HepG2 (cell line): ENCODE data around the gene TCF23. TPM values are rescaled to one million over a fixed set of nuclear protein-coding genes. Genes with fewer than 3 reads are reported as not detected.

Source experiments
- ATAC-seq: fragments of 200-7000 bp; cut with Tn5 transposase; 3 replicates; pipeline ENCODE4 v1.9.1; 2020; ENCODE audit warnings: mild to moderate bottlenecking, moderate library complexity
- BruUV-seq: library from RNA; stranded (reverse); fragments of 400-500 nt; replicated peaks from 2 replicates; lab custom pipeline; 2021; lab: Mats Ljungman, UMichigan
- CTCF ChIA-PET: fragments of 300-600 bp; formaldehyde crosslinking; extraction: SDS; loops from one replicate; lab custom pipeline; 2021; ENCODE audit warnings: low total read pairs, inconsistent platforms, low intra/inter-chr PET ratio; lab: Yijun Ruan, JAX
- POLR2A ChIA-PET: fragments of 350-600 bp; sonication (Branson Sonifier 250); formaldehyde crosslinking; loops from one replicate; lab custom pipeline; 2020; ENCODE audit warnings: antibody characterized with exemption, inconsistent platforms; lab: Yijun Ruan, JAX
- DNase-seq: peaks from one replicate; pipeline ENCODE4 v3.0.0-alpha.2; 2015; ENCODE audit warnings: low spot score
- FAIRE-seq: peaks from 3 replicates; lab custom pipeline; 2011; peaks lifted over from hg19 to GRCh38; lab: Jason Lieb, UNC
- H2AFZ ChIP-seq: one replicate; pipeline ENCODE4 v1.6.1; 2011; ENCODE audit warnings: low read length, inconsistent platforms
- H3K27ac ChIP-seq: fragments of 300-600 bp; 3 replicates; pipeline ENCODE4 v1.8.0; 2011; ENCODE audit warnings: mixed run types, mild to moderate bottlenecking, mixed read lengths, low read length, inconsistent platforms; ENCODE audit not compliant: insufficient read depth; ENCODE audit errors: extremely low read length
- H3K27me3 ChIP-seq, 2 experiments: fragments of 200-600 bp in 1 of 2; 2 replicates in 1 of 2; 3 replicates in 1 of 2; pipeline versions ENCODE4 v1.6.0 to v1.8.0; 2011; ENCODE audit warnings: low read length in 2 of 2, mild to moderate bottlenecking in 2 of 2, moderate library complexity in 2 of 2, inconsistent platforms in 1 of 2; ENCODE audit not compliant: insufficient read depth in 2 of 2, control insufficient read depth in 1 of 2
- H3K36me3 ChIP-seq, 2 experiments: fragments of 200-600 bp in 1 of 2; replicated peaks in 1 of 2; 2 replicates in 1 of 2; 3 replicates in 1 of 2; pipeline versions ENCODE4 v1.5.1 to v1.8.0; 2011; ENCODE audit warnings: low read length in 2 of 2, inconsistent platforms in 1 of 2; ENCODE audit not compliant: insufficient read depth in 2 of 2, control insufficient read depth in 1 of 2
- H3K4me1 ChIP-seq: 2 replicates; pipeline ENCODE4 v1.5.1; 2012; ENCODE audit warnings: low read length, inconsistent platforms; ENCODE audit not compliant: insufficient read depth
- H3K4me2 ChIP-seq: 2 replicates; pipeline ENCODE4 v1.6.0; 2011; ENCODE audit warnings: low read depth, low read length, inconsistent platforms
- H3K4me3 ChIP-seq, 3 experiments: fragments of 200-600 bp in 1 of 3; sonication (generic), shearing (Covaris generic) in 1 of 3; replicated peaks in 1 of 3; 2 replicates each; pipeline ENCODE4 v1.5.1; 2011 to 2016; ENCODE audit warnings: low read length in 3 of 3, inconsistent platforms in 2 of 3, low read depth in 2 of 3, mild to moderate bottlenecking in 2 of 3, control low read depth in 1 of 3, mixed read lengths in 1 of 3; ENCODE audit not compliant: insufficient read depth in 1 of 3
- H3K79me2 ChIP-seq: one replicate; pipeline ENCODE4 v1.6.1; 2011; ENCODE audit warnings: low read length, inconsistent platforms; ENCODE audit not compliant: insufficient read depth
- H3K9ac ChIP-seq: 2 replicates; pipeline ENCODE4 v1.6.0; 2011; ENCODE audit warnings: mild to moderate bottlenecking, low read depth, low read length, inconsistent platforms; ENCODE audit not compliant: insufficient read depth
- H3K9me3 ChIP-seq: 2 replicates; pipeline ENCODE4 v1.5.1; 2012; ENCODE audit warnings: mild to moderate bottlenecking, low read length
- H4K20me1 ChIP-seq: 2 replicates; pipeline ENCODE4 v1.6.0; 2011; ENCODE audit warnings: inconsistent platforms, mild to moderate bottlenecking, low read length, moderate library complexity; ENCODE audit not compliant: insufficient read depth
- MIER3 ChIP-seq: IDR thresholded peaks from 2 replicates; pipeline ENCODE4 v1.6.1; 2016; ENCODE audit warnings: missing compliant biosample characterization, borderline replicate concordance
- MXI1 ChIP-seq: IDR thresholded peaks from 3 replicates; pipeline ENCODE4 v1.6.1; 2012; ENCODE audit warnings: low read depth, low read length, inconsistent platforms, borderline replicate concordance
- RBM22 ChIP-seq: fragments of 200-400 bp; formaldehyde crosslinking; optimal IDR thresholded peaks from 2 replicates; pipeline ENCODE3; 2017; ENCODE audit warnings: mild to moderate bottlenecking, low read length, moderate library complexity
- ZFP36L1 ChIP-seq: sonication (generic); formaldehyde crosslinking; IDR thresholded peaks from 2 replicates; pipeline ENCODE4 v1.8.0; 2022; ENCODE audit warnings: mild to moderate bottlenecking, missing genetic modification reagents, moderate library complexity
- ZNF136 ChIP-seq: sonication (generic); formaldehyde crosslinking; IDR thresholded peaks from 2 replicates; pipeline ENCODE4 v1.8.1; 2022; ENCODE audit warnings: low read depth, mild to moderate bottlenecking, moderate library complexity, missing genetic modification reagents
- ZNF224 ChIP-seq: sonication (generic); formaldehyde crosslinking; IDR thresholded peaks from 2 replicates; pipeline ENCODE4 v1.5.0; 2020; ENCODE audit warnings: mild to moderate bottlenecking, missing genetic modification reagents
- ZNF264 ChIP-seq: sonication (generic); formaldehyde crosslinking; IDR thresholded peaks from 2 replicates; pipeline ENCODE4 v1.4.0; 2020; ENCODE audit warnings: missing genetic modification reagents
- ZNF563 ChIP-seq: sonication (generic); formaldehyde crosslinking; IDR thresholded peaks from 2 replicates; pipeline ENCODE4 v1.8.0; 2022; ENCODE audit warnings: mild to moderate bottlenecking, moderate library complexity, missing genetic modification reagents
- ZNF724P ChIP-seq: sonication (generic); formaldehyde crosslinking; IDR thresholded peaks from 2 replicates; pipeline ENCODE4 v1.8.0; 2022; ENCODE audit warnings: missing genetic modification reagents, borderline replicate concordance
- ZNF788 ChIP-seq: sonication (generic); formaldehyde crosslinking; IDR thresholded peaks from 2 replicates; pipeline ENCODE4 v1.5.0; 2020; ENCODE audit warnings: mild to moderate bottlenecking, missing genetic modification reagents, borderline replicate concordance
- ZSCAN21 ChIP-seq: sonication (generic); formaldehyde crosslinking; IDR thresholded peaks from 2 replicates; pipeline ENCODE4 v1.8.0; 2022; ENCODE audit warnings: mild to moderate bottlenecking, missing genetic modification reagents, moderate library complexity, borderline replicate concordance
- WGBS: methylation state at CpG from one replicate; pipeline ENCODE4 v1.1.6; 2017; ENCODE audit warnings: low lambda C conversion rate; 5-methylcytosine and 5-hydroxymethylcytosine counted together
- in situ Hi-C: cut with HindIII; loops from 2 replicates; pipeline ENCODE4 v1.10.0; 2017; ENCODE audit warnings: low pct_unique_long_range_greater_than_20kb; ENCODE audit not compliant: extremely low pct_ligation_motif_present
- intact Hi-C: fragments of 100-400 bp; cut with micrococcal nuclease; formaldehyde crosslinking; loops from one replicate; pipeline ENCODE4 v1.10.0; 2022; ENCODE audit not compliant: unreplicated experiment
- polyA plus RNA-seq, 8 experiments: library from polyadenylated mRNA; depleted of rRNA in 3 of 8; stranded (reverse) in 7 of 8; unstranded in 1 of 8; fragments of >200 nt; fragmentation: Illumina TruSeq in 4 of 8; extraction: Trizol in 4 of 8; gene quantifications; 2 replicates each; pipeline versions ENCODE4 v1.2.1 to v1.2.3, GENCODE V29; 2011 to 2016; ENCODE audit warnings: low read depth in 4 of 8, missing spikeins in 1 of 8, mixed read lengths in 1 of 8; ENCODE audit not compliant: insufficient read depth in 1 of 8
- total RNA-seq, 5 experiments: library from RNA; depleted of rRNA; stranded (reverse); fragments of >200 nt; fragmentation: Illumina TruSeq; extraction: Trizol; gene quantifications; 2 replicates each; pipeline ENCODE4 v1.2.3, GENCODE V29; 2016; ENCODE audit warnings: low read depth in 1 of 5
- TF ChIP-seq, protein P1 (sequence below), 2 experiments: fragments of 450-650 bp in 1 of 2; sonication (generic) in 1 of 2; formaldehyde crosslinking in 1 of 2; IDR thresholded peaks; 2 replicates each; pipeline versions ENCODE4 v1.6.1 to v1.8.0; 2016 to 2022; ENCODE audit warnings: antibody characterized with exemption in 1 of 2, mild to moderate bottlenecking in 1 of 2, missing genetic modification reagents in 1 of 2

Gene TCF23
- total and polyA plus RNA-seq, 2 of the 13 experiments (the other 11 are each of a cell fraction or from before 2014, with no cell fraction given), result 0.02 to 1.4 TPM

DNA sequence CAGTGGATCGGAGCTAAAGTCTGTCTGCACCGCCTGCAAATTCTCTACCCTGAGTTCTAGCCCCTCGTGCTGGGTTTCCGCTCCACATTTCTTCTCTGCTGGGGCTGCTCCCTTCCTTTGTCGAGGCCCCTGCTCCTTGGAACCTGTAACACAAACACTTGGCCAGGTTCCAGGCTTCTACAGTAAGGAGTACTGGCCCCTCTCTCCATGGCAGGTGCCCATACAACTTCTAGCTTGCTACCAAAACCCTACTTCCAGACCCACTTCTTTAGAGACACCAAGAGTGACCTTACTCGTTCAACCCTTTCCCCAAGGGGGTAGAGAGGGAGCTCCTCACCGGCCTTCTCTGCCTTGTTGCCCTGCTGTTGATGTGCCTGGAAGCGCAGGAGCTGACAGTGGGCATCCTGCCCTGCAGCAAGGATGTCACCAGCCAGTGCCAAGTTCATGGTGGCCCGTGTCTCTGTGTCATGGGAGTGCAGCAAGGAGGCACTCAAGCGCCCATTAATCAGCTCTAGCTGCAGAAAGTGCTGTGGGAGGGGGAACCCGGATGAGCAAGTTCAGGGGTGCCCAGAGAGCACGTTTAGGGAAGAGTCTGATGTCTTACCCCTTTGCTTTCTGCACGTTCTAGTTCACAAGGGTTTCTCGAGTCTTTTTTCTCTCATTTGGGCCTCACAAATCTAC lies 15.5 kb upstream of the TCF23 start:
- H3K9me3 ChIP-seq, result no peaks in the 10 kb centered on the region
- FAIRE-seq (no peak), ATAC-seq (no peak), DNase-seq (no peak)
- peaks cover 22% of the 10 kb centered on the region for H3K79me2 ChIP-seq
- no peaks in the 10 kb centered on the region; the same call in 1 of the 2 replicates for H4K20me1 ChIP-seq
- peak overlapping the region; percentile 98 for H3K9ac ChIP-seq
- H2AFZ ChIP-seq, result no peak overlapping the region
- intact Hi-C loops, result no loop called here
- TSS peak; percentile 56 for BruUV-seq
- ChIA-PET CTCF (interaction anchor here (1.8 kb wide), 1 partner anchor 58 kb away, joined by 10 read pairs; no protein-coding TSS in a partner anchor), POLR2A (interaction anchor here (0.9 to 3.6 kb wide), 23 partner anchors 9 to 130 kb away, joined by 3 to 76 read pairs (median 7); partner anchors contain the start of genes ABHD1, AGBL5, ATRAID and CGREF1)
- in situ Hi-C loops, result no loop called here
- H3K36me3 ChIP-seq, result peaks cover 20 to 34% of the 10 kb centered on the region in 2 experiments
- H3K27ac ChIP-seq, result peak overlapping the region; percentile 72
- 43% methylated on average over 14 of the region's 14 CpGs for WGBS
- peak overlapping the region; percentile 96 for H3K4me2 ChIP-seq
- peaks cover 3 to 6% of the 10 kb centered on the region in 2 experiments; a peak in 2 of 5 replicates for H3K27me3 ChIP-seq
- peaks cover 44% of the 10 kb centered on the region for H3K4me1 ChIP-seq
- H3K4me3 ChIP-seq, result peak overlapping the region; percentile 92 to 100 (median 96)
- TF ChIP-seq ZNF224, result 0 out of 2 replicates have a peak, but pooled peaks have one; percentile 69
- peak; percentile 66; the same call in 1 of the 2 replicates for TF ChIP-seq ZNF788 (CRISPR knock-in tag)
- TF ChIP-seq MXI1, result 0 out of 3 replicates have a peak, but pooled peaks have one; percentile 9
- 0 out of 2 replicates have a peak, but pooled peaks have one; percentile 24 for TF ChIP-seq ZFP36L1 (CRISPR knock-in tag)
- peak; percentile 17; the same call in 1 of the 2 replicates for TF ChIP-seq MIER3 (CRISPR knock-in tag)
- 0 out of 2 replicates have a peak, but pooled peaks have one; percentile 36 for TF ChIP-seq ZNF724P (CRISPR knock-in tag)
- TF ChIP-seq ZNF264 (CRISPR knock-in tag), result no peak
- TF ChIP-seq, protein P1, sequence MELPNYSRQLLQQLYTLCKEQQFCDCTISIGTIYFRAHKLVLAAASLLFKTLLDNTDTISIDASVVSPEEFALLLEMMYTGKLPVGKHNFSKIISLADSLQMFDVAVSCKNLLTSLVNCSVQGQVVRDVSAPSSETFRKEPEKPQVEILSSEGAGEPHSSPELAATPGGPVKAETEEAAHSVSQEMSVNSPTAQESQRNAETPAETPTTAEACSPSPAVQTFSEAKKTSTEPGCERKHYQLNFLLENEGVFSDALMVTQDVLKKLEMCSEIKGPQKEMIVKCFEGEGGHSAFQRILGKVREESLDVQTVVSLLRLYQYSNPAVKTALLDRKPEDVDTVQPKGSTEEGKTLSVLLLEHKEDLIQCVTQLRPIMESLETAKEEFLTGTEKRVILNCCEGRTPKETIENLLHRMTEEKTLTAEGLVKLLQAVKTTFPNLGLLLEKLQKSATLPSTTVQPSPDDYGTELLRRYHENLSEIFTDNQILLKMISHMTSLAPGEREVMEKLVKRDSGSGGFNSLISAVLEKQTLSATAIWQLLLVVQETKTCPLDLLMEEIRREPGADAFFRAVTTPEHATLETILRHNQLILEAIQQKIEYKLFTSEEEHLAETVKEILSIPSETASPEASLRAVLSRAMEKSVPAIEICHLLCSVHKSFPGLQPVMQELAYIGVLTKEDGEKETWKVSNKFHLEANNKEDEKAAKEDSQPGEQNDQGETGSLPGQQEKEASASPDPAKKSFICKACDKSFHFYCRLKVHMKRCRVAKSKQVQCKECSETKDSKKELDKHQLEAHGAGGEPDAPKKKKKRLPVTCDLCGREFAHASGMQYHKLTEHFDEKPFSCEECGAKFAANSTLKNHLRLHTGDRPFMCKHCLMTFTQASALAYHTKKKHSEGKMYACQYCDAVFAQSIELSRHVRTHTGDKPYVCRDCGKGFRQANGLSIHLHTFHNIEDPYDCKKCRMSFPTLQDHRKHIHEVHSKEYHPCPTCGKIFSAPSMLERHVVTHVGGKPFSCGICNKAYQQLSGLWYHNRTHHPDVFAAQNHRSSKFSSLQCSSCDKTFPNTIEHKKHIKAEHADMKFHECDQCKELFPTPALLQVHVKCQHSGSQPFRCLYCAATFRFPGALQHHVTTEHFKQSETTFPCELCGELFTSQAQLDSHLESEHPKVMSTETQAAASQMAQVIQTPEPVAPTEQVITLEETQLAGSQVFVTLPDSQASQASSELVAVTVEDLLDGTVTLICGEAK (IDR thresholded peaks at IDR 0.05), result no peak
- TF ChIP-seq, protein P1 (CRISPR knock-in tag; IDR thresholded peaks at IDR 0.05), result no peak
- TF ChIP-seq ZNF563 (CRISPR knock-in tag), result no peak
- TF ChIP-seq RBM22, result peak; percentile 56
- TF ChIP-seq ZNF136, result no peak
- peak; percentile 20; the same call in 1 of the 2 replicates for TF ChIP-seq ZSCAN21 (CRISPR knock-in tag)
